ENCODE data around the gene APP. TPM values are rescaled to one million over a fixed set of nuclear protein-coding genes. Genes with fewer than 3 reads are reported as not detected.
"Not testable (repeated sequence)": the region's sequence is repeated elsewhere in the genome, so short reads cannot be mapped to it uniquely, and the experiment has no call there.

APP gene
- total RNA-seq, 1 experiment from 2014 or later = 401 TPM

- DNase-seq (ENCODE audit: low read depth) = not testable (repeated sequence)
These were observed 147.2 kb downstream of the APP start for GRCh38 chr21:26023406-26023805.

- not testable (repeated sequence) for DNase-seq (ENCODE audit: low read depth)
These were observed 147.8 kb downstream of the APP start for GRCh38 chr21:26022598-26023337.

DNA sequence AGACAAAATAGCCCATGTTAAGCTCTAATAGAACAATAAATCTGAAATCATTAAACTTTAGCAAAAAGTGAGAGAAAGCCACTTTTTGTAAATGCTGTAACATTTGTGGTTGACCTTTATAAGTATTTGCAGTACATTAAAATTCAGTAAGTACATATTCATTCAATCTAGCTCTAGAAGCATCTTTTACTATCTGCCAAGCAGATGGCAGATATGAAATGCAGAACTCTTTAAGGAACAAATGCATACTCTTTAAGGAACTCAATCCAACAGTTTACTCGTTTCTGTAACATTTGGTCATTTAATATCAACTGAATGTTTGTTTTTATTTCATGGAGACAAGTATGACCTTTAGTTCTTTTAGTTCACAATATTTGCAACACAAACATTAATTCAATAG lies 150.1 kb downstream of the APP start:
- DNase-seq (ENCODE audit: low read depth) = no peak

GRCh38 chr21:26020081-26020480 lies 150.5 kb downstream of the APP start:
- DNase-seq (ENCODE audit: low read depth) = no peak

DNA sequence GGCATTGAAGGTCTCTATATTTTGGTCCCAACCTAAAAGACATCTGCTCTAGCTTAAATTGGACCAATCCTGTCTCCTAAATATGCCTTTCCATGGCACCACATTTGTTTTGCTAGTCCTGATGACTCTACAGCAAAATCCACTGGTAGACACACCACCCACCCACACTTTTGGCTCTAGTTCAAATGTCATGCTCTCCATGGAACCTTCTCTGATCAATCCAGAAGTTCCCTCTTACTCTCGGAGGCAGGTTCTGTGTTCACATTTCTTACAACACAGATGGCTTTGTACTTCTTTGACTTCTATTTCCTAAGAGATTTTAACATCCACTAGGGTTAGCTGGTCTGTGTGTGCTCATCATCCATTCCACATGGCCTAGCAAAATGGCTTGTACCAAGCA lies 151.3 kb downstream of the APP start:
- DNase-seq (ENCODE audit: low read depth) = no peak

DNA sequence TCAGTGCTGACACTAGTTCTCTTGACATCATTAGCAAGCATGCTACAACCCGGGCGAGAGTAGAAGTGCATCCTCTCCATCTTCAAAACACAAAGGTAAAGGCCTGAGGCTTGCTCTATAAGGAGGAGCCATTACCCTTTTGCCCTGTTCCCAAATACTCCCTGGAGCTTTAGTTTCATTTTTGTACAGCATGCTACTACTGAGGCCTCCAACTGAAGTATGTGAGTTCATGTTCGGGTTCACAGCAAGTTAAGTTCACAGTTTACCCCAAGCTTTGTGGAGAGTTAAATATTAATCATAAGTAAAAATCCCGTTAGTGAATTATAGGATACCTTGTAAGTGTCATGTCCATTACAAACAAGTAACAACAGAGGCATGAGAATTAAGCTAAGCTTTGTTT lies 156.6 kb downstream of the APP start:
- no peak for DNase-seq (ENCODE audit: low read depth)

DNA sequence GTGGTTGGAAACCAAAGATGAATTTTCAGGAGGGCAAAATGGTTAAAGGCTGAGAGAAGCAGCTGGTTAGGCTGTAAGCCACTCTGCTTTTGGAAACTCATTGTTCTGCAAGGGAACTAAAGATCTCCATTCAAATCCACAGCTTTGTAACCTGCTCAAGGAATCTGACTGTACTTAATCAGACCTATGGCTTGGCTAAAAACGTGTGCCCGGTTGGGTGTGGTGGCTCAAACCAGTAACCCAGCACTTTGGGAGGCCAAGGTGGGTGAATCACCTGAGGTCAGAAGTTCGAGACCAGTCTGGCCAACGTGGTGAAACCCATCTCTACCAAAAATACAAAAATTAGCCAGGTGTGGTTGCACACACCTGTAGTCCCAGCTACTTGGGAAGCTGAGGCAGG lies 158.1 kb downstream of the APP start:
- DNase-seq (ENCODE audit: low read depth) = not testable (repeated sequence)

- no peak for DNase-seq (ENCODE audit: low read depth)
These were observed 159.2 kb downstream of the APP start for GRCh38 chr21:26011292-26011940.

- DNase-seq (ENCODE audit: low read depth) = no peak
These were observed 162.5 kb downstream of the APP start for GRCh38 chr21:26007951-26008498.

DNA sequence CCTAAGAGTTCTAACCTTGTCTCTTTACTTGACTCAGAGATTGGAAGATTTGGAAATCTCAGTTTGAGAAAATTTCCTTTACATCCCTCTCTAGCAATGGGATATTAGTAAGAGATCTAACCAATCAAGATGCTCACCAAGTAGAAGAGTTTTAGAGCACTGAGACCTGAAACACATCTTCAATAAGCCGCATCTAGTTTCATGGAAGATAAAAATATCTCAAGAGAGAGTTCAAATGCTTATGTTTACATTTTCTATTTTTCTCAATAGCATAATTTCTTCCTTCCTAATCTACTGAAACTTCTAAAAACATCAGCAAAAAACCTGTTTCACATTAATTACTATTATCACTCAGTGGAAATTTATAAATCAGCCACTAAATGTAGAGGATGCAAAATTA lies 165.1 kb downstream of the APP start:
- DNase-seq (ENCODE audit: low read depth) = no peak

- no peak for DNase-seq (ENCODE audit: low read depth)
These were observed 167.2 kb downstream of the APP start for GRCh38 chr21:26003404-26003803.

DNA sequence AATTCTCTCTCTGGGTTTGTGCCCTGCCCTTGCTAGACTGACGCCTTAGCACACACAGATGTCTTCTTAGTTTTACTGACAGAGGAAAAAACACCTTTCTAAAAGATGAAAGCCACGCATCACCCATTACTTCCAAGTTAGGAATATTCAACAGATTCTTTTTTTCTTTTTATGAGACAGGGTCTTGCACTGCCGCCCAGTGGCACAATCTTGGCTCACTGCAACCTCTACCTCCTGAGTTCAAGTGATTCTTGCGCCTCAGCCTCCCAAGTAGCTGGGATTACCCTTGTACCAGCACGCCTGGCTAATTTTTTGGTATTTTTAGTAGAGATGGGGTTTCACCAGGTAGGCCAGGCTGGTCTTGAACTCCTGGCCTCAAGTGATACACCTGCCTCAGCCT lies 169.2 kb downstream of the APP start:
- no peak for DNase-seq (ENCODE audit: low read depth)

DNA sequence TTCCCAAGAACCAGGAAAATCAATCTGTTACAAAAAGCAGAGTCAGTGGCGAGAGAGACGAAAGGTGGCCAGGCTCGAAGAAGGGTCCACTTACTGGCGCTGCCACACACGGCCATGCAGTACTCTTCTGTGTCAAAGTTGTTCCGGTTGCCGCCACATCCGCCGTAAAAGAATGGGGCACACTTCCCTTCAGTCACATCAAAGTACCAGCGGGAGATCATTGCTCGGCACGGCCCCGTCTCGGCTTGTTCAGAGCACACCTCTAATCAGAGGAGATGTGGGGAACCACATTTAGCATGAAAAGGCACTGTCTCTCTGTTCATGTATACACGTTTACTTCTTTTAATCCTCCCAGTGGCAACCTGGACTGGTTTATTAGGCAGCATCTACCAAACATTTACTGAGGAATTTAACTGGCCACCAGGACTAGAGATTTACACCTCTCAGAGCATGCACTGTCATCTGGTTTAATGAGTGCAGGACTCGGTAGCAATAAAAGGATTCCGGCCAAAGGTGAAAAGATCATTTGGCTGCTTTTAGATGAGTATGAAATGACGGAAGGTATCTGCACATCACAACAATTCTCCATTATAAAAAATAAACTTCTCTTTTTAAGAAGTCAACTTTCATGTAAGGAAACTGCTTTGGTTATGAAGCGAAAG lies 170.5 kb downstream of the APP start:
- DNase-seq (ENCODE audit: low read depth) = no peak

- no peak for DNase-seq (ENCODE audit: low read depth)
These were observed 172.6 kb downstream of the APP start for GRCh38 chr21:25997788-25998611.

- DNase-seq (ENCODE audit: low read depth) = no peak
These were observed 175.3 kb downstream of the APP start for GRCh38 chr21:25995278-25995677.

DNA sequence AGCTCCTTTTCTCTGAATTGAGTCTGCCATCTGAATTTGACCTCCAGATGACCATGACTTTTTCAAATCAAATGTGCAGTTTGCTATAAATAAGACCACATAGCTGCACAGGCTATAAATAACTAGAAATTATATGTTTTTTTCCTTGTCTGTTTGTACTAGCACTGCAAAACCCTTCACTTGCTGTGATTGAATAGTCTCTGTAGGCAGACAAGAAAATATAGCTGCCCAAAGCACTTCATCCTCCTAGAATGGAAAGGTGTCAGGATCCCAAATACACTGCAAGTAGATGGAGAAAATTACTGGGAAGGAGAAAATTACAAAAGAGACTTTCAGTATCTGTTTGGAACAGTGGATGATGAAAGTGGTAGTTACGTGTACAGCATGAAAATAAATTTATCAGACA lies 175.8 kb downstream of the APP start:
- no peak for DNase-seq (ENCODE audit: low read depth)

- no peak for DNase-seq (ENCODE audit: low read depth)
These were observed 181.8 kb downstream of the APP start for GRCh38 chr21:25988738-25989137.

DNA sequence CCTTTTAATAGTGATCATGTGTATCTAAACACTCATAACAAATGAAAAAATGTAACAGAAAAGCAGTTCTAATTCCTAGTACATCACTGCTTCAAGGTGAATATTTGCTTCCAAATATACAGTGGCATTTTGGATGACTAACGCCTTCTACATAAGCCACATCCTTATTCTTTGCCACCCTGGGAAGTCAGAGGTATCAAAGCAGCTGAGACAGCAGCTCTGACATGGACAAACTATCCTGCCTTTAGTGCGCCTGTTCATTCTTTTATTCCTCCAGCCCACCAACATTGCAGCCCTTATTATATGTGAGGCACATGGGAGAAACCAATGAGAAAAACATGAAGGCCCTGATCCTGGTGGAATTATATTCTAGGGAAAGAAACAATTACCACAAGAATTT lies 183.0 kb downstream of the APP start:
- DNase-seq (ENCODE audit: low read depth) = peak; percentile 7

DNA sequence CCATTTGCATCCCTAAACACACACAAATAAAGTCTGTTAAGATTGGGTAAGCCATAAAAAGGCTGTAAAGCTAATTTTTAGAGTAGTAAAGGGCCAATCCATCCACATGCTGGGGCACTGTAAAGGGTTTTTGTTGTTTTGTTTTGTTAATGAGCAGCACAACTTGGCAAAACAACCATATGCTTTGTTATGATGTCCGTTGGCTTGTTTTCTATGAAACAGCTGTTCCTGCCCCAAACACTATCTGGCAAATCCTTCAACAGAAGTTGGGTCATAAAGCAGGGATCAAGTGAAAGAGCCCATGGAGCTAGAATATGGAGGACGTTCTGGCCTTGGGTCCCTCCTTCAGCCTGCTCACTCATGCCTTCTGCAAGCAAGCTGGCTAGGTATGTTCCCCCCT lies 183.6 kb downstream of the APP start:
- DNase-seq (ENCODE audit: low read depth) = no peak

- no peak for DNase-seq (ENCODE audit: low read depth)
These were observed 184.6 kb downstream of the APP start for GRCh38 chr21:25985990-25986389.

DNA sequence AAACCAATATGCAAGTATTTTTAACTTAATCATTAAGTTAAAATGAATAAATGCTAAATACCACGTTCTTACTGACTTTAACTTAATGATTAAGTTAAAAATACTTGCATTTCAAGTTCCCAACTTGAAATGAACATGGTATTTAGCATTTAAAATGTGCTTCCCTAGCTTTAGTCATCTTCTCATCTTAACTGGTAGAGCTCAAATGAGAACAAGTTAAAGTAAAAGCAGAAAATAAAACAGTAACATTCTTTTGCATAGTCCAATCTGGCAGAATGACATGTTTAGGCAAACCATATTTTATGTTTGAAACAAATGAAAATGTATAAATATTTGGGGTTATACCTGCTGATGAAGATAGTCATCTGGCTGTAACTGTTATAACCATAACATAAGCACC lies 186.0 kb downstream of the APP start:
- DNase-seq (ENCODE audit: low read depth) = no peak

DNA sequence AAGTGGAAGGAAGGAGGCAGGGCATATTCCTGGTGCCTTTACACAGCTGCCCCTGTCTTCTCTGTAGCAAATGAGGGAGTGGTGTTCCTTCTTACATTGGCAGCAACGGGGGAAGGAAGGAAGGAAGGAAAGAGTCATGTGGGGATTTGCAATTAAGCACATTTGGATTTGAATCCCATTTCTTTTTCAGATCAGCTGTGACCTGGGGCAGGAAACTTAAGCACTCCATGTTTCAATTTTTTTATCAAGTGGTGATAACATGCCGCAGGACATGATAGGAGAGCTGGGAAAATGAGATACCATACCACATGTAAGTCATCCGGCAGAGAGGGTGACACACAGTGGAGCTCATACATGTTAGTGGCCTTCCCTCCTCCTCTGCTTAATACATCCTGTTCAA lies 186.8 kb downstream of the APP start:
- DNase-seq (ENCODE audit: low read depth) = no peak
